ENCODE measurements around the gene UFC1.

GRCh38 chr1:161193561-161194235 is 39.9 kb downstream of the UFC1 start:
- no peak for TF ChIP-seq CTCF (IDR thresholded peaks at IDR 0.05)
- TF ChIP-seq EP300 (IDR thresholded peaks at IDR 0.05; ENCODE audit: low read depth) = no peak
- no peak for TF ChIP-seq POLR2A (IDR thresholded peaks at IDR 0.05)
